H1 (cell line): Measurements from ENCODE around the gene ACSL3. TPM values are rescaled to one million over a fixed set of nuclear protein-coding genes. Genes with fewer than 3 reads are reported as not detected.

ENCODE experiments used
- CTCF ChIA-PET: fragments of 300-600 bp; sonication (Branson Sonifier 250); formaldehyde crosslinking; loops from one replicate; lab custom pipeline; 2021; ENCODE audit not compliant: partially characterized antibody; lab: Charles Lee
- POLR2A ChIA-PET: fragments of 300-600 bp; sonication (Branson Sonifier 250); formaldehyde crosslinking; loops from one replicate; lab custom pipeline; 2021; ENCODE audit warnings: inconsistent platforms; ENCODE audit not compliant: partially characterized antibody; lab: Charles Lee
- DNase-seq, 2 experiments: peaks; one replicate each; pipeline versions ENCODE4 v3.0.0 to v3.0.0-alpha.2; 2010 to 2022; ENCODE audit warnings: low spot score in 2 of 2, low read depth in 1 of 2, mixed read lengths in 1 of 2
- FAIRE-seq: peaks from 2 replicates; lab custom pipeline; 2011; peaks lifted over from hg19 to GRCh38; lab: Jason Lieb, UNC
- H2AFZ ChIP-seq: 2 replicates; pipeline ENCODE4 v1.8.1; 2012; ENCODE audit warnings: low read length, inconsistent platforms
- H2AK5ac ChIP-seq: 2 replicates; pipeline ENCODE4 v1.6.1; 2013; ENCODE audit warnings: low read depth, low read length
- H2BK120ac ChIP-seq: replicated peaks from 2 replicates; pipeline ENCODE3; 2013; ENCODE audit warnings: low read depth, low read length, inconsistent platforms
- H2BK12ac ChIP-seq: 2 replicates; pipeline ENCODE4 v1.6.1; 2013; ENCODE audit warnings: low read depth, low read length
- H2BK15ac ChIP-seq: 2 replicates; pipeline ENCODE4 v1.6.1; 2013; ENCODE audit warnings: low read length
- H2BK20ac ChIP-seq: 2 replicates; pipeline ENCODE4 v1.6.1; 2013; ENCODE audit warnings: low read length
- H2BK5ac ChIP-seq: 2 replicates; pipeline ENCODE4 v1.6.1; 2013; ENCODE audit warnings: low read depth, low read length
- H3K14ac ChIP-seq: 2 replicates; pipeline ENCODE4 v1.6.1; 2013; ENCODE audit warnings: inconsistent platforms; ENCODE audit not compliant: insufficient read length
- H3K18ac ChIP-seq: 2 replicates; pipeline ENCODE4 v1.6.1; 2013; ENCODE audit warnings: low read length; ENCODE audit errors: extremely low read depth
- H3K23ac ChIP-seq: 2 replicates; pipeline ENCODE4 v1.6.1; 2013; ENCODE audit warnings: inconsistent platforms; ENCODE audit not compliant: insufficient read length
- H3K23me2 ChIP-seq: 2 replicates; pipeline ENCODE4 v1.6.1; 2013; ENCODE audit warnings: low read depth, low read length
- H3K27ac ChIP-seq: 2 replicates; pipeline ENCODE4 v1.6.1; 2011; ENCODE audit warnings: low read depth, low read length, inconsistent platforms
- H3K27me3 ChIP-seq, 4 experiments: replicated peaks in 1 of 4; 1 replicate in 1 of 4; 2 replicates in 3 of 4; pipeline versions ENCODE4 v1.6.1 to v1.8.1; 2011 to 2013; ENCODE audit warnings: low read length in 3 of 4, mild to moderate bottlenecking in 3 of 4, inconsistent platforms in 2 of 4, mixed read lengths in 2 of 4, moderate library complexity in 1 of 4; ENCODE audit not compliant: control insufficient read depth in 3 of 4, insufficient read depth in 3 of 4; ENCODE audit errors: extremely low read depth in 1 of 4
- H3K36me3 ChIP-seq, 4 experiments: 2 replicates each; pipeline versions ENCODE4 v1.6.1 to v1.8.1; 2011 to 2013; ENCODE audit warnings: mild to moderate bottlenecking in 4 of 4, low read length in 3 of 4, moderate library complexity in 2 of 4, control low read depth in 1 of 4, inconsistent platforms in 1 of 4; ENCODE audit not compliant: insufficient read depth in 4 of 4, control insufficient read depth in 2 of 4
- H3K4ac ChIP-seq: replicated peaks from 2 replicates; pipeline ENCODE3; 2013; ENCODE audit warnings: low read length, low read depth, mixed read lengths, inconsistent platforms; ENCODE audit not compliant: insufficient read length
- H3K4me1 ChIP-seq, 4 experiments: replicated peaks in 1 of 4; 1 replicate in 1 of 4; 2 replicates in 3 of 4; pipeline versions ENCODE4 v1.6.1 to v1.8.1; 2011 to 2013; ENCODE audit warnings: low read length in 3 of 4, inconsistent platforms in 2 of 4, mixed read lengths in 1 of 4; ENCODE audit not compliant: insufficient read depth in 4 of 4, control insufficient read depth in 3 of 4
- H3K4me2 ChIP-seq, 2 experiments: 2 replicates each; pipeline versions ENCODE4 v1.6.1 to v1.8.1; 2011 to 2013; ENCODE audit warnings: low read depth in 2 of 2, low read length in 2 of 2, control low read depth in 1 of 2, inconsistent platforms in 1 of 2, mild to moderate bottlenecking in 1 of 2; ENCODE audit not compliant: insufficient read depth in 1 of 2
- H3K4me3 ChIP-seq, 4 experiments: fragments of 200-600, 300-600 bp in 1 of 4; sonication (generic), shearing (Covaris generic), sonication (Bioruptor Twin) in 1 of 4; 2 replicates each; pipeline versions ENCODE4 v1.5.1 to v1.8.1; 2011 to 2016; ENCODE audit warnings: low read length in 4 of 4, low read depth in 3 of 4, control low read depth in 2 of 4, inconsistent platforms in 2 of 4, mild to moderate bottlenecking in 2 of 4, mixed read lengths in 1 of 4, moderate library complexity in 1 of 4; ENCODE audit not compliant: insufficient read depth in 2 of 4; ENCODE audit errors: extremely low read depth in 1 of 4
- H3K56ac ChIP-seq: replicated peaks from 2 replicates; pipeline ENCODE3; 2013; ENCODE audit warnings: low read depth, mild to moderate bottlenecking, mixed read lengths, low read length, inconsistent platforms; ENCODE audit not compliant: insufficient read length
- H3K79me1 ChIP-seq: 2 replicates; pipeline ENCODE4 v1.6.1; 2013; ENCODE audit warnings: low read depth, low read length, control low read depth
- H3K79me2 ChIP-seq, 2 experiments: 2 replicates each; pipeline versions ENCODE4 v1.6.1 to v1.8.1; 2012 to 2013; ENCODE audit warnings: low read length in 2 of 2, mild to moderate bottlenecking in 2 of 2, inconsistent platforms in 1 of 2; ENCODE audit not compliant: insufficient read depth in 2 of 2, control insufficient read depth in 1 of 2
- H3K9ac ChIP-seq, 4 experiments: replicated peaks in 1 of 4; 1 replicate in 1 of 4; 2 replicates in 3 of 4; pipeline versions ENCODE4 v1.6.1 to v1.8.1; 2011 to 2013; ENCODE audit warnings: low read depth in 3 of 4, low read length in 3 of 4, control low read depth in 2 of 4, mild to moderate bottlenecking in 2 of 4, moderate library complexity in 2 of 4, inconsistent platforms in 1 of 4; ENCODE audit errors: extremely low read depth in 1 of 4
- H3K9me3 ChIP-seq, 2 experiments: 2 replicates each; pipeline versions ENCODE4 v1.6.1 to v1.8.1; 2012 to 2013; ENCODE audit warnings: mild to moderate bottlenecking in 2 of 2, moderate library complexity in 2 of 2, control low read depth in 1 of 2, inconsistent platforms in 1 of 2, low read depth in 1 of 2, low read length in 1 of 2, mixed read lengths in 1 of 2; ENCODE audit not compliant: insufficient read depth in 2 of 2
- H4K20me1 ChIP-seq, 2 experiments: replicated peaks in 1 of 2; 2 replicates each; pipeline versions ENCODE3 to v1.8.1; 2011 to 2013; ENCODE audit warnings: inconsistent platforms in 2 of 2, low read length in 2 of 2, mild to moderate bottlenecking in 1 of 2; ENCODE audit not compliant: insufficient read depth in 2 of 2, control insufficient read depth in 1 of 2
- H4K5ac ChIP-seq: 2 replicates; pipeline ENCODE4 v1.6.1; 2013; ENCODE audit warnings: low read length, low read depth, mixed read lengths, inconsistent platforms; ENCODE audit not compliant: insufficient read length
- H4K8ac ChIP-seq: 2 replicates; pipeline ENCODE4 v1.8.0; 2013; ENCODE audit warnings: mild to moderate bottlenecking, moderate library complexity, low read length, inconsistent platforms; ENCODE audit not compliant: insufficient read depth; ENCODE audit errors: extremely low read depth
- H4K91ac ChIP-seq: replicated peaks from 2 replicates; pipeline ENCODE3; 2013; ENCODE audit warnings: low read length, mixed read lengths, inconsistent platforms; ENCODE audit not compliant: insufficient read length
- BACH1 ChIP-seq: IDR thresholded peaks from 2 replicates; pipeline ENCODE4 v1.6.1; 2012; ENCODE audit warnings: low read length, improper control_type of control experiment
- CBX8 ChIP-seq: fragments of 300-800, 300-1000 bp; sonication (generic); IDR thresholded peaks from 2 replicates; pipeline ENCODE4 v1.7.1; 2016; ENCODE audit warnings: low read depth, low read length, borderline replicate concordance
- CHD1 ChIP-seq: IDR thresholded peaks from 2 replicates; pipeline ENCODE4 v1.6.1; 2012; ENCODE audit warnings: low read depth, low read length, improper control_type of control experiment
- FOSL1 ChIP-seq: IDR thresholded peaks from 2 replicates; pipeline ENCODE4 v1.6.1; 2011; ENCODE audit warnings: mild to moderate bottlenecking, low read depth, low read length, moderate library complexity; ENCODE audit not compliant: insufficient read depth
- KDM1A ChIP-seq: fragments of 200-600, 300-600 bp; sonication (generic); IDR thresholded peaks from 2 replicates; pipeline ENCODE4 v1.7.1; 2016; ENCODE audit warnings: mild to moderate bottlenecking, low read length, borderline replicate concordance
- SAP30 ChIP-seq: fragments of 300-600 bp; sonication (generic); IDR thresholded peaks from 2 replicates; pipeline ENCODE4 v1.7.1; 2012; ENCODE audit warnings: low read length, moderate library complexity, mild to moderate bottlenecking, inconsistent platforms; ENCODE audit not compliant: insufficient read depth, insufficient replicate concordance
- TEAD4 ChIP-seq: IDR thresholded peaks from 2 replicates; pipeline ENCODE4 v1.6.1; 2012; ENCODE audit warnings: low read depth, low read length, inconsistent platforms, mixed read lengths
- WGBS, 2 experiments: shearing (Covaris generic) in 1 of 2; methylation state at CpG; one replicate each; pipeline versions ENCODE4 v1.1.6 to v1.1.7; 2013 to 2015; ENCODE audit warnings: low lambda C conversion rate in 2 of 2, mixed read lengths in 2 of 2, inconsistent platforms in 1 of 2, low coverage in 1 of 2, missing lambda C conversion rate in 1 of 2; ENCODE audit not compliant: insufficient replicate concordance in 2 of 2, insufficient coverage in 1 of 2, insufficient read length in 1 of 2; ENCODE audit errors: extremely low coverage in 1 of 2, missing lambda C conversion rate in 1 of 2; 5-methylcytosine and 5-hydroxymethylcytosine counted together
- polyA plus RNA-seq, 7 experiments: library from polyadenylated mRNA; depleted of rRNA in 3 of 7; stranded (reverse) in 5 of 7; unstranded in 2 of 7; fragments of >200 nt in 5 of 7; fragments of 200-250 nt in 2 of 7; gene quantifications; 1 replicate in 5 of 7; 2 replicates in 1 of 7; 4 replicates in 1 of 7; pipeline versions ENCODE4 v1.2.1 to v1.2.3, GENCODE V29; 2011 to 2013; ENCODE audit warnings: missing spikeins in 2 of 7, mixed read lengths in 2 of 7
- total RNA-seq: library from RNA; stranded (reverse); fragmentation: NEBNext Ultra II Directional; extraction: Animal tissue kit (Norgen Biotek cat#: 25700); gene quantifications from 2 replicates; pipeline ENCODE4 v1.2.1, GENCODE V29; 2021

Gene ACSL3
- total and polyA plus RNA-seq, 2 of the 8 experiments (the other 6 are each of a cell fraction or from before 2014, with no cell fraction given): 37.5 to 98.1 TPM

DNA sequence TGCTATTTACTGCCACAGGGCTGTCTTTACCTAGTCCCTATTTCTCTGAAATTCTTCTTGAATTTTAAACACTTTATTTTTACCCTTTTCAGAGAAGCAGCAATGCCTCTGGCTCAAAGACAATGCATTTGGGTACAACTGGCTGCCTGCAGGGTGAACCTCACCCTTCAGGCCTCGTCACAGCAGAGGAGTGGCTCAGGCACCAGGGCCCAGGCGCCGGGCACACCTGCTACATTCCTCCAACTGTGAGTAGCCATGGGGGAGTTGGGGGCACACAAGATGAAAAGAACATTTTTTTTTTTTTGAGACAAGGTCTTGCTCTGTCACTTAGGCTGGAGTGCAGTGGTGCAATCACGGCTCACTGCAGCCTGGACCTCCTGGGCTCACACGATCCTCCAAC is 116.3 kb downstream of the ACSL3 start:
- H3K9ac ChIP-seq: no peak overlapping the region
- no peak overlapping the region for H3K4me3 ChIP-seq
- H3K14ac ChIP-seq: no peak overlapping the region
- H2BK20ac ChIP-seq: no peak overlapping the region
- no peaks in the 10 kb centered on the region for H3K36me3 ChIP-seq
- ChIA-PET CTCF (interaction anchor here (1.4 kb wide), 1 partner anchor 125 kb away, joined by 7 read pairs; no protein-coding TSS in a partner anchor), POLR2A (no interaction called here)
- no peak overlapping the region for H2AK5ac ChIP-seq
- no peak overlapping the region for H3K18ac ChIP-seq
- peaks cover 0 to 2% (median 0%) of the 10 kb centered on the region in 4 experiments; a peak in 1 of 7 replicates for H3K4me1 ChIP-seq
- no peaks in the 10 kb centered on the region for H3K27me3 ChIP-seq
- FAIRE-seq: no peak
- H2BK5ac ChIP-seq: no peak overlapping the region
- no peak overlapping the region for H3K23ac ChIP-seq
- TF ChIP-seq CHD1: no peak
- no peak for TF ChIP-seq SAP30
- TF ChIP-seq KDM1A: no peak
- no peak for TF ChIP-seq FOSL1
- no peak for TF ChIP-seq CBX8
- no peak for TF ChIP-seq BACH1
- TF ChIP-seq TEAD4: no peak
- H2BK12ac ChIP-seq: no peak overlapping the region
- no peaks in the 10 kb centered on the region for H3K79me1 ChIP-seq
- WGBS, 2 experiments: 92% methylated on average over 3 of the region's 5 CpGs; no CpG with 5 or more reads in 1 of the 2 experiments
- H2BK15ac ChIP-seq: no peak overlapping the region
- H3K9me3 ChIP-seq: no peaks in the 10 kb centered on the region
- no peaks in the 10 kb centered on the region for H3K79me2 ChIP-seq
- no peaks in the 10 kb centered on the region for H4K20me1 ChIP-seq
- H2BK120ac ChIP-seq: no peak overlapping the region
- H4K8ac ChIP-seq: no peak overlapping the region
- no peak overlapping the region for H4K5ac ChIP-seq
- no peak overlapping the region for H3K27ac ChIP-seq
- H4K91ac ChIP-seq: no peak overlapping the region
- DNase-seq: no peak
- H3K4me2 ChIP-seq: no peak overlapping the region
- H3K56ac ChIP-seq: no peak overlapping the region
- no peaks in the 10 kb centered on the region for H3K23me2 ChIP-seq
- H2AFZ ChIP-seq: no peak overlapping the region
- H3K4ac ChIP-seq: no peak overlapping the region
